H1 (cell line): ENCODE measurements around the gene ANAPC2. TPM values are rescaled to one million over a fixed set of nuclear protein-coding genes. Genes with fewer than 3 reads are reported as not detected.

ENCODE experiments used
- ATF2 ChIP-seq: IDR thresholded peaks from 2 replicates; pipeline ENCODE4 v1.6.1; 2012; ENCODE audit warnings: low read length, inconsistent platforms
- CHD7 ChIP-seq: fragments of 300-600 bp; sonication (generic); IDR thresholded peaks from 2 replicates; pipeline ENCODE4 v1.7.1; 2012; ENCODE audit warnings: low read length, moderate library complexity, mild to moderate bottlenecking, inconsistent platforms; ENCODE audit not compliant: insufficient replicate concordance
- HDAC2 ChIP-seq, 2 experiments: fragments of 300-600 bp in 1 of 2; sonication (generic) in 1 of 2; IDR thresholded peaks; 2 replicates each; pipeline ENCODE4 v1.6.1; 2011 to 2012; ENCODE audit warnings: low read depth in 2 of 2, low read length in 2 of 2, mild to moderate bottlenecking in 2 of 2, moderate library complexity in 2 of 2, borderline replicate concordance in 1 of 2, inconsistent platforms in 1 of 2
- JUN ChIP-seq: IDR thresholded peaks from 2 replicates; pipeline ENCODE4 v1.6.1; 2011; ENCODE audit warnings: low read depth, mild to moderate bottlenecking, improper control_type of control experiment, low read length
- JUND ChIP-seq: IDR thresholded peaks from 2 replicates; pipeline ENCODE4 v1.6.1; 2011; ENCODE audit warnings: mild to moderate bottlenecking, improper control_type of control experiment, low read length
- TAF1 ChIP-seq: IDR thresholded peaks from 2 replicates; pipeline ENCODE4 v1.6.1; 2011; ENCODE audit warnings: mild to moderate bottlenecking, low read depth, low read length
- TAF7 ChIP-seq: optimal IDR thresholded peaks from 2 replicates; pipeline ENCODE3; 2011; ENCODE audit warnings: low read depth, mild to moderate bottlenecking, inconsistent platforms, low read length, moderate library complexity, borderline replicate concordance
- polyA plus RNA-seq, 7 experiments: library from polyadenylated mRNA; depleted of rRNA in 3 of 7; stranded (reverse) in 5 of 7; unstranded in 2 of 7; fragments of >200 nt in 5 of 7; fragments of 200-250 nt in 2 of 7; gene quantifications; 1 replicate in 5 of 7; 2 replicates in 1 of 7; 4 replicates in 1 of 7; pipeline versions ENCODE4 v1.2.1 to v1.2.3, GENCODE V29; 2011 to 2013; ENCODE audit warnings: missing spikeins in 2 of 7, mixed read lengths in 2 of 7
- total RNA-seq: library from RNA; stranded (reverse); fragmentation: NEBNext Ultra II Directional; extraction: Animal tissue kit (Norgen Biotek cat#: 25700); gene quantifications from 2 replicates; pipeline ENCODE4 v1.2.1, GENCODE V29; 2021

Gene ANAPC2
- total and polyA plus RNA-seq, 2 of the 8 experiments (the other 6 are each of a cell fraction or from before 2014, with no cell fraction given), result 30.2 to 37.7 TPM

- TF ChIP-seq CHD7 (no peak), JUND (peak; percentile 78), HDAC2 (IDR thresholded peaks at IDR 0.05; ENCODE audit: borderline replicate concordance in 1 of 2, low read depth in 2 of 2, low read length in 2 of 2) (peak; percentile 47 to 96; a peak in 1 of 4 replicates), JUN (no peak), ATF2 (no peak), TAF7 (peak; percentile 93), TAF1 (peak; percentile 95)
These were observed at the start of gene ANAPC2, which contains the start of gene SSNA1 (continued) for GRCh38 chr9:137188490-137189296.
